Spleen (tissue), 7 donors: ENCODE results near the gene DENND10.

Source experiments
- POLR2AphosphoS5 ChIP-seq, 3 donors: sonication (generic); formaldehyde crosslinking; IDR thresholded peaks; one replicate each; pipeline ENCODE4 v1.5.1; 2017; ENCODE audit warnings: antibody characterized with exemption in 3 of 3
- TF ChIP-seq, protein P1 (sequence below), 11 experiments: fragments of 200-600 bp in 7 of 11; fragments of 450-650 bp in 4 of 11; sonication (generic) in 4 of 11; IDR thresholded peaks in 8 of 11; conservative IDR thresholded peaks in 3 of 11; 1 replicate in 7 of 11; 2 replicates in 4 of 11; pipeline versions ENCODE4 v1.4.0 to v1.8.0; 2016 to 2021; ENCODE audit warnings: antibody characterized with exemption in 11 of 11, inconsistent platforms in 4 of 11, mild to moderate bottlenecking in 1 of 11
- donor health status: DM: no; HTN: no; CAD: no; lungs with moderate emphysema.
- donor health status: DM: no; HTN: no; CAD: no.
- donor health status: DM: no; HTN: no; CAD: no.

- TF ChIP-seq, protein P1, sequence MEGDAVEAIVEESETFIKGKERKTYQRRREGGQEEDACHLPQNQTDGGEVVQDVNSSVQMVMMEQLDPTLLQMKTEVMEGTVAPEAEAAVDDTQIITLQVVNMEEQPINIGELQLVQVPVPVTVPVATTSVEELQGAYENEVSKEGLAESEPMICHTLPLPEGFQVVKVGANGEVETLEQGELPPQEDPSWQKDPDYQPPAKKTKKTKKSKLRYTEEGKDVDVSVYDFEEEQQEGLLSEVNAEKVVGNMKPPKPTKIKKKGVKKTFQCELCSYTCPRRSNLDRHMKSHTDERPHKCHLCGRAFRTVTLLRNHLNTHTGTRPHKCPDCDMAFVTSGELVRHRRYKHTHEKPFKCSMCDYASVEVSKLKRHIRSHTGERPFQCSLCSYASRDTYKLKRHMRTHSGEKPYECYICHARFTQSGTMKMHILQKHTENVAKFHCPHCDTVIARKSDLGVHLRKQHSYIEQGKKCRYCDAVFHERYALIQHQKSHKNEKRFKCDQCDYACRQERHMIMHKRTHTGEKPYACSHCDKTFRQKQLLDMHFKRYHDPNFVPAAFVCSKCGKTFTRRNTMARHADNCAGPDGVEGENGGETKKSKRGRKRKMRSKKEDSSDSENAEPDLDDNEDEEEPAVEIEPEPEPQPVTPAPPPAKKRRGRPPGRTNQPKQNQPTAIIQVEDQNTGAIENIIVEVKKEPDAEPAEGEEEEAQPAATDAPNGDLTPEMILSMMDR (IDR thresholded peaks at IDR 0.05 in 8 of 11, conservative IDR thresholded peaks at IDR 0.05 in 3 of 11), result no peak
- no peak for TF ChIP-seq POLR2AphosphoS5 (IDR thresholded peaks at IDR 0.05)
Measured at GRCh38 chr10:119119400-119119799, 15.5 kb downstream of the DENND10 start.
